HG02938 (cell line): ENCODE results near the gene KLHL14.
"Not testable (repeated sequence)": the region's sequence is repeated elsewhere in the genome, so short reads cannot be mapped to it uniquely, and the experiment has no call there.

Experiments
- ATAC-seq: cut with Tn5 transposase; IDR thresholded peaks from one replicate; pipeline ENCODE4 v1.9.1; 2021; ENCODE audit warnings: mild to moderate bottlenecking, moderate library complexity; ENCODE audit not compliant: unreplicated experiment

The KLHL14 gene

DNA sequence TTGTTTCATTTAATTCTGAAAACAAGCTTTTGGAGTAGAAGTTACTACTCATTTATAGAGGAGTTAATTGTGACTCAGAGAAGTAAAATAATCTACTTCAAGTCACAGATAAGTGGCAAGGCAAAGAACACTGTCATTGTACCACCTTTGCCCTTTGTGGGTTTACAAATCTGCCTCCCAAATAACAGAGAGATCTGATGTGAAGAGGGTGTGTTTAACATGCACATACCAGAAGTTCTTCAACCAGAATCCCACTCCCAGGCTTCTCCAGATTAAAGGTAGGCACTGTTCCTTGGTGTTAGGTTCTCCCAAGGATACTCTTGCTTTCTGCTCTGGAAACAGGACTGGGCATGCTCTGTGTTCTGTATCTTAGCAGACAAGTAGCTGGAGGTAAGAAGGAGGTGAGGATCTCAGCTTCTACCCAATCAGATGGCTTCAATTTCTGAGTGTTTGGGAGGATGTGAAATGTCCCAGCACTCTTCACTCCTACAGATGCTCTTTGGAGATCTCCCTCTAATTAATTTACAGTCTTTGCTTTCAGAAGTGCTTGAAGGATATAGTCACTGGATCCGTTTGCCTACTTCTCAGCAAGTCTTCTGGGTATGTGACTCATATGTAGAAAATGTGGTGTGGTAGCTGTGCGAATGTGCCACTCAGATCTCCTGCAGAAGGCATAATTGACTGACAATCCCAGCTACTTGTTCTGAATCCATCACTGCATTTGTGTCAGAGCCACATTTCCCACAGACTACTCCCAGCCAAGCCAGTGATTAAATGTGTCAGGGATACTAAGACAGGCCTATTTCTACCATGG lies 111.1 kb downstream of the KLHL14 start:
- ATAC-seq: no peak

DNA sequence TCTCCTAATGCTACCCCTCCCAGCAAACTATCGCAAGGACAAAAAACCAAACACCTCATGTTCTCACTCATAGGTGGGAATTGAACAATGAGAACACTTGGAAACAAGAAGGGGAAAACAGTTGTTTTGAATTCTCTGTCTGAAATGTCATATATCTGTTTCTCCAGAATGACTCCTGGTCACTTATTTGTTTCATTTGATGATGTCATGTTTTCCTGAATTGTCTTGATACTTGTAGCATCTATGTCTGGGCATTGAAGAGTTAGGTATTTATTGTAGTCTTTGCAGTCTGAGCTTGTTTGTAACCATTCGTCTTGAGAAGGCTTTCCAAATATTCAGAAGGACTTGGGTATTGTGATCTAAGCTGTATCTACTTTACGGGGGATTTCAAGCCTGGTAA lies 118.3 kb downstream of the KLHL14 start:
- not testable (repeated sequence) for ATAC-seq

- ATAC-seq: not testable (repeated sequence)
Observed at GRCh38 chr18:32637659-32638058, 135.2 kb downstream of the KLHL14 start.

DNA sequence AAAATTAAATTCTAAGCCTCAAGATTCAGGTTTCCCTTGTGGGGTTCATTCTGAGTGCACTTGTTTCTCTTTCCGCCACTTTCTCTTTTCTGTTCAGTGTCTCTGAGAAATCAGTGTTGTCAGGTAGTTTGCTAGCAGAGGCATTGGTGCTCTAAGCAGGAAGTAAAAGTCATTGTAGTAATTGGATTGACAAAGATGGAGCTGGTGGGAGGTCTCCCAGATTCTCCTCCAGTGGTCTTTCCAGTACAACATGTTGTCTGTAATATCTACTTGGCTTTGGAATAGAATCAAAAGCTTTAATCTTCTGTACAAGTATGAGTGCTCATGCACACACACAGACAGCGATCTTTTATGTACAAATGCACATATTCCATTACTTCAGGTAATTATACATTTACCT lies 135.6 kb downstream of the KLHL14 start:
- no peak for ATAC-seq

DNA sequence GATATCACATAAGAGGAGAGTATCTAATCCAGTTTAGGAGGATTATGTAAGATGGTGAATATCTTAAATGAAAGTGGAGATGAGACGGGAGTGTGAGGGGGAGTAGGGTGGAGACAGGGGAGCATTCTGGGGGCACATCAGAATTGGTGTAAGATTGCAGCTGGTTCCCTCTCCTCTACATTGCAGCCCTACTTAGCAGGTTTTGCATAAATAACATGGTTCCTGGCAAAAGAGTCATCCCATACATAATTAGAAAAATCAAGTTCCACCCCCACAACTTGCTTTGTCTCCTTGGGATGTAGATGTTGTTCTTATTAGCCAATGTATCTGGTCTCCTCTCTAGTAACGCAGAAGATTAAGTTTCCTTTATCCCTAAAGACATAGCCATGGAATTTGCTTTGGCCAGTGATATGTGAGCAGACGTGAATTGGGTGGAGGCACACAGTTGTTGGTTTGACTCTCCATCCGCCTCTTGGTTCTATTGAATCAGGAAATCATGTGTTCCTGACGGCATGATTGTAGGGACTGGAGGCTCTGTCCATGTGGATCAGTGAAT lies 137.9 kb downstream of the KLHL14 start:
- no peak for ATAC-seq

DNA sequence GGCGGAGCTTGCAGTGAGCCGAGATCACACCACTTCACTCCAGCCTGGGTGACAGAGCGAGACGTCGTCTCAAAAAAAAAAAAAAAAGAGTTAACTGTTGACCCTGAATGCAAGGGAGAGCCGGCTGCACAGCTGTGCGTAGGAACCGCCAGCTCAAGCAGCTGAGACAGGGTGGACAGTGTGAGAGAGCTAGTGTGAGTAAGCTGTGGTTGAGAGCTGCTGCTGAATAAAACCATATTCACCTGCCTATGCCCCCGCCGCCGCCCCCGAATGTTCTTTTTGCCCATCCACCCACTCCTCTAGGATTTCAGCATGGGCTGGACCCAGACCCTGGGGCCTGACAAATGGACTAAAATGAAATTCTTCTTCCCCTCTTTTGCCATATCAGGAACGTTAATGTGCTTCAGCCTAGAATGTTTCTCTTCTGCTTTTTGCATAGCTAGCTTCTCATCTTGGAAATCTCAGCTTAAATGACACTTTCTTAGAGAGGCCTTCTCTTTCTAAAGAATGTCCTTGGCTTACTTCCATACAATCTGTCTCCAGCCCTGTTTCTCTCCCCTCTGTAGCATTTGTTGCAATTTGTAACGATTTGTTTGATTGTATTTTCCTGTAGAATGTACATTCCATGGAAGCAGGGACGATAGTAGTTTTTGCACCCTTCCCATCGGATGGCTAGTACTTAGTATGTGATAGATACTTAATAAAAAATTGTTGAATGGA lies 142.7 kb downstream of the KLHL14 start:
- no peak for ATAC-seq

GRCh38 chr18:32629292-32629691 lies 143.5 kb downstream of the KLHL14 start:
- no peak for ATAC-seq

DNA sequence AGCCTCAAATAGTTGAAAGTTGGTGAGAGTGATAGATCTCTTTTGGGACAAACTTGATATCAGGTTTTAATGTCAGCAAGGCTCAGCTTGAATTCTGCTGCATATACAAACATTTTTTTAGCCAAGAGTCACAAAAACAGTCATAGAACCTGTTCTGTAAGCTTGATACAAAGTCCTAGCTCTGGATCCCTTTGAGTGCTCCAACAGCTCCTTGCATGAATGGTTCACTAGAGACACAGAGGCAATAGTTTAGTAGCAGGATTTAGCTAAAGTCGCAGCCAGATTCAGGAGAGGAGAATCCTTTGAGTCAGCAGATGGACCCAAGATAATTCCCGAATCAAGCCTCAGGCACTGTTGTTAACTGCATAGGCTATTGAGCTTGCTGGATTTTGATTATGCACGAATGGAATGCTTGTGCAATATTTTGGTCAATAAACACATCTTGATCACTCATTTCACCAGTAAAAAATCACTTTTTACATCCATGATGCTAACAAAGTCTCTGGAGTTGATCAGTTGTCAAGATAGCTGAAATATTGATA lies 148.6 kb downstream of the KLHL14 start:
- no peak for ATAC-seq

GRCh38 chr18:32623563-32623962 lies 149.3 kb downstream of the KLHL14 start:
- no peak for ATAC-seq
